Heart left ventricle (tissue), 13 donors: ENCODE measurements around the gene NPAS1.

ENCODE experiments used
- POLR2A ChIP-seq, 2 donors: fragments of 450-650 bp; IDR thresholded peaks; one replicate each; pipeline ENCODE4 v1.6.1; 2017; ENCODE audit warnings: antibody characterized with exemption in 2 of 2, mild to moderate bottlenecking in 2 of 2, moderate library complexity in 2 of 2
- TF ChIP-seq, protein P1 (sequence below), 12 donors: fragments of 200-600 bp; sonication (generic) in 4 of 12; IDR thresholded peaks; one replicate each; pipeline versions ENCODE4 v1.5.0 to v1.8.0; 2018 to 2022; ENCODE audit warnings: antibody characterized with exemption in 12 of 12, mild to moderate bottlenecking in 5 of 12
- donor health status: ischemic (EF 13 %, LVEDD 7.1; RV severe dilation, severe dysfunction).
- donor health status: DM: no; HTN: yes; CAD: no.
- donor health status: DM: no; HTN: no; CAD: no.
- donor health status: ischemic (EF 25% LVEDD 6.9; RV normal size, moderate dysfunction).
- donor health status: ischemic (EF 25% LVEDD 5.7; RV mildly dilated, moderate dysfunction).
- donor health status: ischemic (EF 35%, LVEDD 5.7; RV mildly dilated, moderate dysfunction).
- donor health status: nonischemic (EF 11% LVEDD 7.7; RV severe dilation, severe dysfunction).
- donor health status: DM: yes; HTN: yes; CAD: no.
- donor health status: PGD.
- donor health status: ischemic (EF 29% LVEDD 5.4; RV normal size, mild dysfunction).
- donor health status: nonischemic (EF 23%, LVEDD 6.1; RV moderate dilation, normal function).

DNA sequence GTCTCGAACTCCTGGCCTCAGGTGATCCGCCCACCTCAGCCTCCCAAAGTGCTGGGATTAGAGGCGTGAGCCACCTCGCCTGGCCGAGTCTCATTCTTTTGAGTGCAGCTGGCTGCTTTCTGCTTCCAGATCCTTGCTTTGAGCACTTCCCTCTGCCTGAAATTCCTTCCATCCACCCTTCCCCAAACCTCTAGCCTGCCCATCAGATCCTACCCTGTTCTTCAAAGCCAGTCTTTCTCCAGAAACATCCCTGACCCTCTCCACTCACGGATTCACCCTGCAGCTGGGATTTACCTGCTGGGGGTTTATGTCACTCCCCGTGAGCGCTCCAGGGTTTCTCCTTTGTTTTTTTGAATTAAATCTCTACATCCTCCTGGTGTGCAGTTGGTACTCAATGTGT is 13.1 kb upstream of the NPAS1 start:
- TF ChIP-seq, protein P1, sequence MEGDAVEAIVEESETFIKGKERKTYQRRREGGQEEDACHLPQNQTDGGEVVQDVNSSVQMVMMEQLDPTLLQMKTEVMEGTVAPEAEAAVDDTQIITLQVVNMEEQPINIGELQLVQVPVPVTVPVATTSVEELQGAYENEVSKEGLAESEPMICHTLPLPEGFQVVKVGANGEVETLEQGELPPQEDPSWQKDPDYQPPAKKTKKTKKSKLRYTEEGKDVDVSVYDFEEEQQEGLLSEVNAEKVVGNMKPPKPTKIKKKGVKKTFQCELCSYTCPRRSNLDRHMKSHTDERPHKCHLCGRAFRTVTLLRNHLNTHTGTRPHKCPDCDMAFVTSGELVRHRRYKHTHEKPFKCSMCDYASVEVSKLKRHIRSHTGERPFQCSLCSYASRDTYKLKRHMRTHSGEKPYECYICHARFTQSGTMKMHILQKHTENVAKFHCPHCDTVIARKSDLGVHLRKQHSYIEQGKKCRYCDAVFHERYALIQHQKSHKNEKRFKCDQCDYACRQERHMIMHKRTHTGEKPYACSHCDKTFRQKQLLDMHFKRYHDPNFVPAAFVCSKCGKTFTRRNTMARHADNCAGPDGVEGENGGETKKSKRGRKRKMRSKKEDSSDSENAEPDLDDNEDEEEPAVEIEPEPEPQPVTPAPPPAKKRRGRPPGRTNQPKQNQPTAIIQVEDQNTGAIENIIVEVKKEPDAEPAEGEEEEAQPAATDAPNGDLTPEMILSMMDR (IDR thresholded peaks at IDR 0.05): no peak
- TF ChIP-seq POLR2A (IDR thresholded peaks at IDR 0.05): no peak
